Spleen (tissue), 11 donors: ENCODE measurements around the gene AKR1C3. TPM values are rescaled to one million over a fixed set of nuclear protein-coding genes. Genes with fewer than 3 reads are reported as not detected.
"Not testable (repeated sequence)": the region's sequence is repeated elsewhere in the genome, so short reads cannot be mapped to it uniquely, and the experiment has no call there.

ENCODE experiments used
- DNase-seq: peaks from one replicate; pipeline ENCODE4 v3.0.0-alpha.2; 2020
- H3K27ac ChIP-seq, 8 donors: fragments of 200-600 bp; sonication (generic) in 7 of 8; 1 replicate in 4 of 8; 2 replicates in 4 of 8; pipeline versions ENCODE4 v1.5.0 to v1.8.0; 2016 to 2021; ENCODE audit warnings: inconsistent platforms in 4 of 8, mild to moderate bottlenecking in 4 of 8, moderate library complexity in 1 of 8
- H3K27me3 ChIP-seq, 7 donors: fragments of 200-600 bp; sonication (generic) in 6 of 7; replicated peaks in 1 of 7; 1 replicate in 4 of 7; 2 replicates in 3 of 7; pipeline versions ENCODE4 v1.5.0 to v1.8.0; 2016 to 2021; ENCODE audit warnings: inconsistent platforms in 3 of 7, mild to moderate bottlenecking in 1 of 7
- H3K36me3 ChIP-seq, 6 donors: fragments of 200-600 bp; sonication (generic) in 5 of 6; 1 replicate in 4 of 6; 2 replicates in 2 of 6; pipeline versions ENCODE4 v1.5.0 to v1.8.0; 2016 to 2021; ENCODE audit warnings: inconsistent platforms in 2 of 6
- H3K4me1 ChIP-seq, 6 donors: fragments of 200-600 bp; sonication (generic) in 5 of 6; 1 replicate in 3 of 6; 2 replicates in 3 of 6; pipeline versions ENCODE4 v1.5.0 to v1.8.0; 2016 to 2021; ENCODE audit warnings: inconsistent platforms in 3 of 6
- H3K4me3 ChIP-seq, 8 donors: fragments of 200-600 bp; sonication (generic) in 7 of 8; 1 replicate in 4 of 8; 2 replicates in 4 of 8; pipeline versions ENCODE4 v1.5.0 to v1.8.0; 2016 to 2021; ENCODE audit warnings: inconsistent platforms in 4 of 8, mild to moderate bottlenecking in 4 of 8, moderate library complexity in 2 of 8
- H3K9me3 ChIP-seq, 8 donors: fragments of 200-600 bp; sonication (generic) in 7 of 8; 1 replicate in 4 of 8; 2 replicates in 4 of 8; pipeline versions ENCODE4 v1.5.0 to v1.8.0; 2016 to 2021; ENCODE audit warnings: inconsistent platforms in 4 of 8
- POLR2A ChIP-seq, 3 donors: fragments of 450-650 bp; IDR thresholded peaks; one replicate each; pipeline ENCODE4 v1.5.1; 2017; ENCODE audit warnings: antibody characterized with exemption in 3 of 3, mild to moderate bottlenecking in 1 of 3
- POLR2AphosphoS5 ChIP-seq, 3 donors: sonication (generic); formaldehyde crosslinking; IDR thresholded peaks; one replicate each; pipeline ENCODE4 v1.5.1; 2017; ENCODE audit warnings: antibody characterized with exemption in 3 of 3
- WGBS, 5 donors: extraction: QIAGEN DNeasy Blood & Tissue Kit in 3 of 5; methylation state at CpG; one replicate each; pipeline versions ENCODE4 v1.1.5 to v1.1.7; 2013 to 2018; 5-methylcytosine and 5-hydroxymethylcytosine counted together
- intact Hi-C: fragments of 100-400 bp; cut with DNase I; formaldehyde crosslinking; loops from one replicate; pipeline ENCODE4 v1.15.0; 2023; ENCODE audit warnings: low total_unique reads
- polyA plus RNA-seq, 3 donors: library from polyadenylated mRNA; stranded (reverse); fragments of 200-250 nt; gene quantifications; one replicate each; pipeline ENCODE4 v1.2.1, GENCODE V29; 2013
- total RNA-seq, 7 donors: library from RNA; depleted of rRNA in 3 of 7; stranded (reverse); fragments of >200 nt in 3 of 7; fragmentation: NEBNext Ultra II Directional in 4 of 7; extraction: Animal tissue kit (Norgen Biotek cat#: 25700) in 4 of 7; gene quantifications; one replicate each; pipeline versions ENCODE4 v1.1.0 to v1.2.1, GENCODE V29; 2016 to 2021
- TF ChIP-seq, protein P1 (sequence below), 11 experiments: fragments of 200-600 bp in 7 of 11; fragments of 450-650 bp in 4 of 11; sonication (generic) in 4 of 11; IDR thresholded peaks in 8 of 11; conservative IDR thresholded peaks in 3 of 11; 1 replicate in 7 of 11; 2 replicates in 4 of 11; pipeline versions ENCODE4 v1.4.0 to v1.8.0; 2016 to 2021; ENCODE audit warnings: antibody characterized with exemption in 11 of 11, inconsistent platforms in 4 of 11, mild to moderate bottlenecking in 1 of 11
- donor health status: healthy with polysubstance abuse.
- donor health status: DM: no; HTN: no; CAD: no; lungs with moderate emphysema.
- donor health status: DM: no; HTN: no; CAD: no.
- donor health status: Bipolar disorder and iron deficiency.
- donor health status: healthy.
- donor health status: DM: no; HTN: no; CAD: no.
- donor health status: DM: yes; HTN: yes; CAD: no.

The AKR1C3 gene
- total and polyA plus RNA-seq, 10 donors = 0.85 to 5.7 (median 2.8) TPM

DNA sequence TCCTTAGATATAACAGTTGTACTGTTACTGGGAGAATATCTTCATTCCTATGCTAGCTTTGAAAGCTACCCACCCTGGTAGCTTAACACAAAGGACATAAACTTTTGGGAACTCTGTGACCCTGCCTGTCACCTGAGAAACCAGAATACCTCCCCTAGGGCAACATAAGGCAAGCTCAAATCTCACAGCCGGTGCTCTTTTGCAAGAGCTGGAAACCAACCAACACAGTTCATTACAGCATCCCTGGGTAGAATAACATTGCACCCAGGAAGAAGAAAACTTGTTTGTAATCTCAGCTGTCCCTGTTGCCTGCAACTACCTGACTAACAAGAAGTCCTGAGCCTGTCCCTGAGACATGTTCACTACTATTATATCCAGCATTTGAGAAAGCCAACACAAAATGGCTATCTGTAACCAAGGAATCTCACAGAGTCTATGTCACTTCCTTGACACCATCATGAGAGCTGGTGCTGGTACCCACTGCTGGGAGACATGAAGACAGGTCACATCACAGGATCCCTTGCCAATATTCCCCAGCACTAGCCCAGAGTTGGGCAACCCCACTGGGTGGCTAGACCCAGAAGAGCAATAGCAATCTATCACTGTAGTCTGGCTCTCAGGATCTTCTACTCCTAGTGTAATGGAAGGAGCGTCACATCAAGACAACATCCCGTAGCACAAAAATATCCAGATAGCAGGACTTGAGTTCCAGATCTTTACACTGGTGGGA is 31.3 kb downstream of the AKR1C3 start:
- H3K4me3 ChIP-seq = no peak overlapping the region
- 76 to 97% (median 87%) methylated on average over 3 of the region's 3 CpGs for WGBS, 5 donors
- no peaks in the 10 kb centered on the region for H3K27me3 ChIP-seq
- H3K9me3 ChIP-seq = peaks cover 0 to 29% (median 16%) of the 10 kb centered on the region in 8 donors
- no peak overlapping the region for H3K27ac ChIP-seq
- TF ChIP-seq POLR2A (IDR thresholded peaks at IDR 0.05) (no peak), POLR2AphosphoS5 (IDR thresholded peaks at IDR 0.05) (no peak)
- TF ChIP-seq, protein P1, sequence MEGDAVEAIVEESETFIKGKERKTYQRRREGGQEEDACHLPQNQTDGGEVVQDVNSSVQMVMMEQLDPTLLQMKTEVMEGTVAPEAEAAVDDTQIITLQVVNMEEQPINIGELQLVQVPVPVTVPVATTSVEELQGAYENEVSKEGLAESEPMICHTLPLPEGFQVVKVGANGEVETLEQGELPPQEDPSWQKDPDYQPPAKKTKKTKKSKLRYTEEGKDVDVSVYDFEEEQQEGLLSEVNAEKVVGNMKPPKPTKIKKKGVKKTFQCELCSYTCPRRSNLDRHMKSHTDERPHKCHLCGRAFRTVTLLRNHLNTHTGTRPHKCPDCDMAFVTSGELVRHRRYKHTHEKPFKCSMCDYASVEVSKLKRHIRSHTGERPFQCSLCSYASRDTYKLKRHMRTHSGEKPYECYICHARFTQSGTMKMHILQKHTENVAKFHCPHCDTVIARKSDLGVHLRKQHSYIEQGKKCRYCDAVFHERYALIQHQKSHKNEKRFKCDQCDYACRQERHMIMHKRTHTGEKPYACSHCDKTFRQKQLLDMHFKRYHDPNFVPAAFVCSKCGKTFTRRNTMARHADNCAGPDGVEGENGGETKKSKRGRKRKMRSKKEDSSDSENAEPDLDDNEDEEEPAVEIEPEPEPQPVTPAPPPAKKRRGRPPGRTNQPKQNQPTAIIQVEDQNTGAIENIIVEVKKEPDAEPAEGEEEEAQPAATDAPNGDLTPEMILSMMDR (IDR thresholded peaks at IDR 0.05 in 8 of 11, conservative IDR thresholded peaks at IDR 0.05 in 3 of 11) = no peak
- intact Hi-C loops = no loop called here
- H3K36me3 ChIP-seq = no peaks in the 10 kb centered on the region
- DNase-seq = no peak
- no peaks in the 10 kb centered on the region for H3K4me1 ChIP-seq

DNA sequence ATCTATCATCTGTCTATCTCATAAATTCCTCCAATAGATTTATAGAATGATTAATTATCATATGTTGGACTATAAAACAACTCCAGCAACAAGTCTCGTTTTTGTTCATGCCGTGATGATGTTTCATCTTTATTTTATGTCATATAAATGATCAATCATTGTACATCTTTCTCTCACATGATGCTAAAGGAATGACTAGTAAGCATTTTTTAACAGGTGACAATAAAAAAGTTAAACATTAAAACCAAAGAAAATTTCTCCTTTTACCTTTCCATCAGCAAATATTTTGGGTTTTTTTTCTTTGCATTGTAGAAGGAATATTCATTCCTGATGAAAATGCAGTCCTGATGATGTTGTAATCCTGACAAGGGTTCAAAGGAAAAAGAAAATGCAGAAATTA is 41.4 kb downstream of the AKR1C3 start:
- Histone ChIP-seq H3K9me3 (peaks cover 6 to 54% (median 36%) of the 10 kb centered on the region in 8 donors), H3K4me1 (no peaks in the 10 kb centered on the region), H3K27ac (no peak overlapping the region), H3K36me3 (no peaks in the 10 kb centered on the region), H3K4me3 (no peak overlapping the region), H3K27me3 (no peaks in the 10 kb centered on the region)
- WGBS, 5 donors = 68 to 90% (median 81%) methylated on average over 2 of the region's 2 CpGs
- TF ChIP-seq POLR2A (IDR thresholded peaks at IDR 0.05) (no peak), POLR2AphosphoS5 (IDR thresholded peaks at IDR 0.05) (no peak)
- TF ChIP-seq, protein P1 (IDR thresholded peaks at IDR 0.05 in 8 of 11, conservative IDR thresholded peaks at IDR 0.05 in 3 of 11) = no peak
- DNase-seq = no peak
- intact Hi-C loops = no loop called here

DNA sequence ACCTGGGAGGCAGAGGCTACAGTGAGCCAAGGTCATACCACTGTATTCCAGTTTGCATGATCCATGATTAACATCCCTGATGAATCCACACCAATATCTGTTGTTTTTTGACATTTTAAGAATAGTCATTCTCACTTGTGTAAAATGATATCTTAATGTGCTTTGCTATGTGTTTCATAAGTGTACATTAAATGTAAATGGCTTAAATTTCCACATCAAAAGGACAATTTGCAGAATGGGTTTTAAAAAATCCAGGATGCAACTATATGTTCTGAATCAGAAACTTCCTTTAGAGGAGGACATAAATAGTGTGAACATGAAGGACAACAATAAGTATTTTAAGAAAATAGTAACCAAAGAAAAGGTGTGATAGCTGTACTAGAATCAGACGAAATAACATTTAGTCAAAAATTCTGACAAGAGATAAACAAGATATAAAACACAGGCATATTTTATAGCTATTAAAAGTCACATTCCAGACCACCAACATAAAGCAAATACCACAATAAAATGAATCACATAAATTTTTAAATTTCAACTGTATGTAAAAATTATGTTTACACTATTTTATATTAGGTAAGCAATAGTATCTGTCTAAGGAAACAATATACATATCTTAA is 42.4 kb downstream of the AKR1C3 start:
- Histone ChIP-seq H3K9me3 (peaks cover 6 to 54% (median 36%) of the 10 kb centered on the region in 8 donors), H3K27ac (no peak overlapping the region), H3K4me3 (no peak overlapping the region), H3K27me3 (no peaks in the 10 kb centered on the region), H3K4me1 (no peaks in the 10 kb centered on the region), H3K36me3 (no peaks in the 10 kb centered on the region)
- WGBS, 5 donors = 83 to 96% (median 88%) methylated on average over 1 of the region's 1 CpG
- TF ChIP-seq, protein P1 (IDR thresholded peaks at IDR 0.05 in 8 of 11, conservative IDR thresholded peaks at IDR 0.05 in 3 of 11) = no peak
- TF ChIP-seq POLR2A (IDR thresholded peaks at IDR 0.05) (no peak), POLR2AphosphoS5 (IDR thresholded peaks at IDR 0.05) (no peak)
- intact Hi-C loops = no loop called here
- DNase-seq = no peak

DNA sequence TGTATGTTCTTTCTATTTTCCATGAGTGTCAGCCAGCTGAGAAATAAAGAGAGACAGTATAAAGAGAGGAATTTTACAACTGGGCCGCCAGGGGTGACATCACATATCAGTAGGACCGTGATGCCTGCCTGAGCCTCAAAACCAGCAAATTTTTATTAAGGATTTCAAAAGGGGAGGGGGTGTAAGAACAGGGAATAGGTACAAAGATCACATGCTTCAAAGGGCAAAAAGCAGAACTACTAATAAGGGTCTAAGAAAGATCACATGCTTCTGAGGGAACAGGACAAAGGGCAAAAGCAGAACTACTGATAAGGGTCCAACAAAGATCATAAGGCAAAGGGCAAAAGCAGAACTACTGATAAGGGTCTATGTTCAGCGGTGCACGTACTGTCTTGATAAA is 43.5 kb downstream of the AKR1C3 start:
- intact Hi-C loops, H3K27me3 ChIP-seq, H3K4me1 ChIP-seq, H3K4me3 ChIP-seq, DNase-seq, H3K36me3 ChIP-seq, H3K27ac ChIP-seq: not testable (repeated sequence)
- H3K9me3 ChIP-seq = peaks cover 6 to 54% (median 36%) of the 10 kb centered on the region in 8 donors
- WGBS, 5 donors = 29 to 77% (median 40%) methylated on average over 4 of the region's 4 CpGs
